Bronchial epithelial cell (primary cell): Measurements from ENCODE around the gene SCART1. TPM values are rescaled to one million over a fixed set of nuclear protein-coding genes. Genes with fewer than 3 reads are reported as not detected.
"Not testable (repeated sequence)": the region's sequence is repeated elsewhere in the genome, so short reads cannot be mapped to it uniquely, and the experiment has no call there.

Source experiments
- DNase-seq: peaks from one replicate; pipeline ENCODE4 v3.0.0-alpha.2; 2010; ENCODE audit warnings: low read depth
- FAIRE-seq: peaks from 2 replicates; lab custom pipeline; 2011; peaks lifted over from hg19 to GRCh38; lab: Jason Lieb, UNC
- H3K27me3 ChIP-seq: 2 replicates; pipeline ENCODE4 v1.5.1; 2011; ENCODE audit warnings: low read length; ENCODE audit not compliant: control insufficient read depth, insufficient read depth
- H3K36me3 ChIP-seq: 2 replicates; pipeline ENCODE4 v1.5.1; 2011; ENCODE audit warnings: low read length; ENCODE audit not compliant: control insufficient read depth, insufficient read depth
- H3K4me3 ChIP-seq: 2 replicates; pipeline ENCODE4 v1.5.1; 2011; ENCODE audit warnings: mild to moderate bottlenecking, low read depth, low read length, control low read depth
- total RNA-seq: library from RNA; depleted of rRNA; stranded (reverse); fragments of >200 nt; gene quantifications from 2 replicates; pipeline ENCODE4 v1.2.1, GENCODE V29; 2014
- TF ChIP-seq, protein P1 (sequence below): IDR thresholded peaks from 2 replicates; pipeline ENCODE4 v1.5.1; 2011; ENCODE audit warnings: mild to moderate bottlenecking, moderate library complexity, low read length, control low read depth, inconsistent platforms; ENCODE audit not compliant: insufficient read depth, severe bottlenecking

SCART1 gene
- total RNA-seq, 1 donor from 2014 or later: 1.1 TPM

DNA sequence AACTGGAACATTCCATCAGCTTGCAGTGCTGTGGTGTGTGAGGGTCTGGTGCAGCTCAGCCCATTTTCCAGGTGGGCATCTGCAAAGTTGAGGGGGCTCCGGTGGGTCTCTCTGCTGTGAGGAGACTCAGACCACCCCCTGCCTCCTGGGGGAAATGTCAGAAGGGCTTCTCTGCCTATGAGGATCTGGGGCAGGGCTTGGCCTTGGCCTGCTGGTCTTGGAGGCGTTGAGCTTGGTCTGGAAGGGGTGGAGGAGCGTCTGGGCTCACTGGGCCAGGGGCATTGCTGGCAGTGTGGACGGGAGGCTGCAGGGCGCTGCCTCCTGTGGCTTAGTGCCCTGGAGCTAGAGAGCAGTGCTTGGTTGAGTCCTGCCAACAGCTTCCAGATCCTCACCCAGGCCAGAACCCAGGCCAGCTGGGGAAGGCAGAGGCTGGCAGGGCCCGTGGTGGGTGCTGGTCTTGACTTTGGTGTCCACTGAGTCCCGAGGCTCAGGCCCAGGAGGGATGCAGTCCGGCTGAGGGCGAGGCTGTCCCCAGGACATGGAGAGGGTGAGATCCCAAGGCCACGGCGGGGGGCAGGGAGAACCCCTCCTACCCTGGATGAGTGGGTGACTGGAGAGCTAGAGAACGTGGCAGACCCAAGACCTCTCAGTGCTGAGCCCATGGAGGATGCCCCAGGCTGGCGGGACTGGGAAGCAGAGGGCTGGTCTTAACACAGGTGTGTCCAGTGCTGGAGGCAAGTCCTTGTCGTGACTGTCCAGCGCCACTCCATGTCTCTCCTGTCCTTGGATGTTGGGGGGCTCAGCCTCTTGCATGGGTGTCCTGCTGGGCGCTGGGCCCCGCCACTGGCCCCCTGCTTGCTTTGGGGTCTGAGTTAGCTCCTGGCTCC lies 32.2 kb upstream of the SCART1 start:
- Histone ChIP-seq H3K4me3 (no peak overlapping the region), H3K27me3 (peaks cover 4% of the 10 kb centered on the region), H3K36me3 (peaks cover 1% of the 10 kb centered on the region)
- DNase-seq: no peak
- TF ChIP-seq, protein P1, sequence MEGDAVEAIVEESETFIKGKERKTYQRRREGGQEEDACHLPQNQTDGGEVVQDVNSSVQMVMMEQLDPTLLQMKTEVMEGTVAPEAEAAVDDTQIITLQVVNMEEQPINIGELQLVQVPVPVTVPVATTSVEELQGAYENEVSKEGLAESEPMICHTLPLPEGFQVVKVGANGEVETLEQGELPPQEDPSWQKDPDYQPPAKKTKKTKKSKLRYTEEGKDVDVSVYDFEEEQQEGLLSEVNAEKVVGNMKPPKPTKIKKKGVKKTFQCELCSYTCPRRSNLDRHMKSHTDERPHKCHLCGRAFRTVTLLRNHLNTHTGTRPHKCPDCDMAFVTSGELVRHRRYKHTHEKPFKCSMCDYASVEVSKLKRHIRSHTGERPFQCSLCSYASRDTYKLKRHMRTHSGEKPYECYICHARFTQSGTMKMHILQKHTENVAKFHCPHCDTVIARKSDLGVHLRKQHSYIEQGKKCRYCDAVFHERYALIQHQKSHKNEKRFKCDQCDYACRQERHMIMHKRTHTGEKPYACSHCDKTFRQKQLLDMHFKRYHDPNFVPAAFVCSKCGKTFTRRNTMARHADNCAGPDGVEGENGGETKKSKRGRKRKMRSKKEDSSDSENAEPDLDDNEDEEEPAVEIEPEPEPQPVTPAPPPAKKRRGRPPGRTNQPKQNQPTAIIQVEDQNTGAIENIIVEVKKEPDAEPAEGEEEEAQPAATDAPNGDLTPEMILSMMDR: no peak
- FAIRE-seq: no peak

DNA sequence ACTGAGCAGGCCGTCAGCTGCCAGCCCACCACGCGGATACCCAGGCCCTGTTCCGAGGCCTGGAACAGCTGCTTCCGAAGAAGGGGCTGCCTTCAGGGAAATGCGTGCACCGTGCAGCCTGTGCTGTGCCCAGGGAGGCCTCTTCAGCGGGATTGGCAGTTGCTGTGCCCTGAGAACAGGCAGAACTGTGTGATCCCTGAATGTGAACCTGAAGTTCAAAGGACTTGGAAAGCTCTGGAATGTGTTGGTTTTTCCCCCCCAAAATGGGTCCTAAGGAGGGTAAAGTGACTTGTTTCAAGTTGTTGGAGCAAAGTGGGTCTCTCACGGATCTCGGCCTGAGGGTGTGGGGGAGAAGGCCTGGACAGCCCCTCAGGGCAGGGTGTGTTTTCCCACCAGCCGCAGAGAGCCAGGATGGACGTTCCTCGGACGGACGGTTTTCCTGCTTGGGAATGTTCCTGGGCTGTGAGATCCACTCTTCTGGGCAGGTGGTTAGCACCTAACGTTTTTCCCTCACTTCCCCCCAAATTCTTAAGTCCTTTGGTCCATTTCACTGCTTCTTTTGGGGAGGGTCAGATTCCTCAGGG lies 31.4 kb upstream of the SCART1 start:
- DNase-seq: no peak
- FAIRE-seq: no peak
- no peak overlapping the region for H3K4me3 ChIP-seq
- peaks cover 1% of the 10 kb centered on the region for H3K36me3 ChIP-seq
- peaks cover 4% of the 10 kb centered on the region for H3K27me3 ChIP-seq
- TF ChIP-seq, protein P1: no peak

DNA sequence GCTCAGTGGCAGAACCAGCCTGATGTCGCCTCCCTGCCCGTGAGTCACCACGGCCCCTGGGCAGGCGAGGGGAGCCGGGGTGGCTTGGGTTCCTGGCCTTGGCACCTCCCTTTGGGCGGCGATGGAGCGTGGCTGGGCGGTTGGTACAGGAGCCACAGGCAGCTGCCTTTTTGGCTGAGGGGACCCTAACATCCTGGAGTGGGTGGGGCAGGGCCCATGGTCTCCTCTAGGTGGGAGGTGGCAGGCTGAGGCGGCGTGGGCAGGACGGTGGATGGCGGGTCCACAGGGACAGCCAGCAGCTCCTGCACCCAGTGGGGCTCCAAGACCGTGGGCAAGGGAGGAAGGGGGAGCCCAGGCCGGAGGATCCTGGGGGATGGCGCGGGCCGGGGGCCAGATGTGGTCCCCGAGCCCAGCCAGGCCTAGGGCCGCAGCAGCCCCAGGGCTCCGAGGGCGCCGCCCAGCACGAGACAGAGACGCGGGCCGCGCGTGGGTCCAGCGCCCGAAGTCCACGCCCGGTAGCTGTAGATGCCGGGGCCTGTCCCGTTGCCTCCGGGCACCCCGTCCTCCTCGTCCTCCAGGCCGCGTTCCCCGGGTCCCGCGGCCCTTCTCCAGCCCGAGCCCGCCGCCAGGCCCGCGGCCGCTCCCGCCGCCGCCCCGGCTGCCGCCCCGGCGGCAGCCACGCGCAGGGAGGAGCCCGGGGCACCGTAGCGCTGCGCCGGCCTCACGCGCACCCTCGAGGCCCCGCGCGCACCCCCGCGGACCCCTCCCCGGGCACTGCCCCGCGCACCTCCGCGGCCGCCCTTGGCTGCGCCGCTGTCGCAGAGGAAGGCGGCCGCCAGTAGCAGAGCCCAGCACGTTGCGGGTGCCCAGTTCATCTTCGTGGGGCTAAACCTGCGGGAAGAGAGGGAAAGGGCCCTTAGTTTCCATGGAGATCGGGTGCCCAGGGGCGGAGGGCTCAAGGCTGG lies 30.7 kb upstream of the SCART1 start:
- DNase-seq: no peak
- TF ChIP-seq, protein P1: no peak

DNA sequence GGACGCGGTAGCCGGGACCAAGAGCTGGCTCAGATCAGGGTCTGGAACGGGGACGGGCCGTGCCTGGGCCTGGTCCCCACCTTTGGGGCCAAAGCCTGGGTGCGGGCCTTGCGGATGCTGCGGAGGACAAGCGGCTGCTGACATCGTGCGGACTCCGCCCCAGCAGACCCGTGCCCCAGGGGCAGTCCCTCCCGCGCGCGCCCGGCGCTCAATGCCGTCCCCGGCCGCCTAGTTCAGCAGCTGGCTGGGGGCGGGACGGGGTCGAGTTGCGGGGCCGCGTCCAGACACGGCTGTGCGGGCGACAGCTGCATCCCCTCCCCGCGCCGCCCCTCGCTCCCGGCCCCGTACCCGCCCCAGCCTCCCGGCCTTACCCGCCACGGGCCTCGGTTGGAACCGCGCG lies 29.6 kb upstream of the SCART1 start:
- H3K27me3 ChIP-seq, H3K4me3 ChIP-seq, FAIRE-seq, H3K36me3 ChIP-seq, DNase-seq: not testable (repeated sequence)

More for the DNA sequence above, 30.7 kb upstream of the SCART1 start:
- Histone ChIP-seq H3K27me3 (peaks cover 4% of the 10 kb centered on the region), H3K4me3 (no peak overlapping the region), H3K36me3 (peaks cover 1% of the 10 kb centered on the region)
- FAIRE-seq: no peak

DNA sequence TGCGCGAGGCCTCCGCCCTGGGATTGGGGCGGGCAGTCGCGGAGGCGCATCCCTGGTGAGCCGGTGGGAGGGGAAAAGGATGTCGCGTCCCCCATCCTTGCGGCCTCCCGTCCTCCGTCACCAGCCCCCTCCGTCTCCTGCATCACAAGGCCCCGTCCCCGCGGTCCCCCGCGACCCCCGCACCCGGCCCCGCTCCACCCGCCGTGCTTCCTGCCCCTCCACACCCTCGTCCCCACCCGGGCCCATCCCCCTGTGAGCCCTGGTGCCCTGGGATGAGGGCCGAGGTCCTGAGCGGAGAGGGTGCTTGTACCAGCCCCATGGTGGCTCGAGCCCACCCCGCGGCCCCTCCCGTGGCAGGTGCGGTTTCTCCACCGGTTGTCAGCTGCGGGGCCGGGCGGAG lies 29.1 kb upstream of the SCART1 start, which contains the start of gene SPRN:
Gene SPRN (minus strand): TSS at position 25 of the 400 bp plus-strand sequence. CDS start 944 bp downstream, outside the sequence.
- not testable (repeated sequence) for H3K36me3 ChIP-seq, FAIRE-seq, H3K4me3 ChIP-seq, H3K27me3 ChIP-seq, DNase-seq

DNA sequence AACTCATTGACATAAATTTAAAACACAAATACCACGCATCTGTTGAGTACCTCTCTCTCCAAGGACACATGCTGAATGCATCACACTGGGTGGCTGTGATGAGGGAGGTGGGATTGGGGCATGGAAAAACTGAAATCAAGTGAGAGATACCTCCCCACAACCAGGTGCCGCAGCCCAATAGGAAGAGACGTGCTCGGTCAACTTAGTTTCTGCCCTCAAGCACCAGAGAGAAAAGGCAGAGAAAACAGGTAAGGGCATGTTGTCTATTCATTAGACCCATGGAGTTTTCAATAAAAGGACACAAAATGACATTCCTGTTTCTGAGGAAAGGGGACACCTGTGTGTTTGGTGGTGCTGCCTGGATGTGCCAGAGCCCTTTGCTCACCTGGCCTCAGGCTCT lies 24.2 kb upstream of the SCART1 start:
- not testable (repeated sequence) for H3K4me3 ChIP-seq, H3K36me3 ChIP-seq, DNase-seq, H3K27me3 ChIP-seq
- peak; percentile 76 for FAIRE-seq

DNA sequence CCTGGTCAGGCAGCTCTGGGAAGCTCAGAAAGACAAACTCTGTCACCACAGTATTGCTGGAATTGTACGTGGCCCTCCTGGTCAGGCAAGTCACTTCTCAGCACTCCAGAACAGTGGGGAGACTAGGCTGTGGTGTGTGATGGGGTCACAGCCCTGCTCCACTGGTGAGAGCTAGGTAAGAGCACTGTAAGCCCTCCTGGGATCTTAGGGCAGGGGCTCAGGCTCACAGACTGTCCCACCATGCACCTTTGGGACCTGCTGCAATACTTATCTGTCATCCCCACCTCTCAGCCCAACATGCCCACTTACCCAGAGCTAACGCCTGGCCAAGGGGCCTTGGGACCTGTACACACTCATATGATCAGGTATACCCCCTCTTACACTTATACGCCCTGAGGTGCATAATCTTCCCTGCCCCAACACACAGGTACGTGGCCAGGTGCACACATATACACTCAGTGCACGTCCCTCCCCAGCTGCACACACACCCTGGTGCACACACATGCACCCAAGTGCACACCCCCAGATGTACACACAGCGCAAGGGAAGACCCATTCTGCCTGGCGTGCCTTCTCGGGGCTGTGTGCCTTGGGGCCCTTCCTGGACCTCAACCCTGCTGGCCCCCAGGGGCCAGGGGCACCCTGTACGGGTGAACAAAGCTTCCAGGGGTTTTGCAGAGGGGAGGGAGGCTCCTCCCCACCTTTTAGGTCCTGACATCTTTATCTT lies 21.7 kb upstream of the SCART1 start:
- FAIRE-seq: peak; percentile 98
- DNase-seq, H3K36me3 ChIP-seq, H3K27me3 ChIP-seq, H3K4me3 ChIP-seq: not testable (repeated sequence)

DNA sequence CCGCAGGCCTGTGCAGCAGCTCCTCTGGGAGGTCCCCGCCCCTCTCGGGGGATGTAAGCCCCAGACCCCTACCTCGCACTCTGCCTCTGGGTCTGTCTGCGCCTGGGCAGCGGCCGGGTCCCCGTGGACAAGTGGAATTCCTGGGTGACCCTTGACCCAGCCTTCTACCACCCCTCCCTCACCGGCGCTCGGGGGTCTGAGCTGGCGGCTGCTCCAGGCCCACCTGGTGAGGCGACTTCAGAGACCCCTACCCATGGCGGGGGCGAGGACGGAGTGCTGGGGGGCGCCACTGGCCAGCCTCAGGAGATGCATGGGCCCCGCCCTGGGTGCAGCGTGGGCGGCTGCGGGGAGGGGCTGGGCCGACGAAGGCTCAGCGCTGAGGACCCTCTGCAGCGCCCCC lies 21.0 kb upstream of the SCART1 start:
- not testable (repeated sequence) for H3K36me3 ChIP-seq, H3K4me3 ChIP-seq, FAIRE-seq, H3K27me3 ChIP-seq, DNase-seq
